NCI-H1930 (cell line): ENCODE measurements around the gene GMDS.
"Not testable (repeated sequence)": the region's sequence is repeated elsewhere in the genome, so short reads cannot be mapped to it uniquely, and the experiment has no call there.

ENCODE experiments used
- DNase-seq, 2 experiments: peaks; one replicate each; lab custom pipeline; 2025; lab: John Stamatoyannopoulos, UW

The GMDS gene

GRCh38 chr6:1770968-1771723 lies 474.3 kb downstream of the GMDS start:
- peak in 1 of 2 experiments; percentile 42 for DNase-seq

- DNase-seq: no peak
These were observed 475.0 kb downstream of the GMDS start for GRCh38 chr6:1770435-1770843.

DNA sequence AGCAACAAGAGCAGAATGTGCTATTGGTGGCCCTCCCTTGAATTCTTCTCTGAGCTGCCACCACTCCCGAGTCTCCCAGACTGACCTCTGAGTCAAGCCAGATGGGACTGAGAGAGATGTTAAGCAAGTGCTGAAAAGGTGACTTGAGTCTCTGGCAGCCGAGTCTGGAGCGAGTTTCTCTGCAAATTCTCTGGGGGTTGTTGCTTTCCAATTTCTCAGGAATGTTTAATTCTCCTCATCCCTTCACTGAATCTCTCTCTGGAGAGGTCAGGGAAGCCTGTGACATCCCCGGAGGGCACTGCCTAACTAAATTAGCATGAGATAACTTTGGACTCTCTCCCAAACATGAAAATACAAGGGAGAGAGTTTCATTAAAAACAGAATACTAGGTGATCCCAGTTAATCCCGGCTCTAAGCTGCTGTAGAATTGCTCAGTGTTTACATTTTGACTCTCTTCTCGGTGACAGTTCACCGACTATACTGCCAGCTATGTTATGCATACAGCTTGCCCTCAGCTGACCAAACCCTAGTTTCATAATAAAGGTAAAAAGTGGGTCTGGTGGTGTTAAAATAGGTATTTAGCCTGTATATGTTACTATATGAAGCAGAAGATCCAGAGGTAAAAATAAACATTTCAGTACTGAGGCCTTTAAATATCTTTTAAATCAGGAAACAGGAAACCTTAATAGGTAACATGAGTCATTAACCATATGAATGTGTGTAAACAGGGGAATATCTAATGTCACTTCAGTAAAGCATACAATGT lies 477.7 kb downstream of the GMDS start:
- no peak for DNase-seq

DNA sequence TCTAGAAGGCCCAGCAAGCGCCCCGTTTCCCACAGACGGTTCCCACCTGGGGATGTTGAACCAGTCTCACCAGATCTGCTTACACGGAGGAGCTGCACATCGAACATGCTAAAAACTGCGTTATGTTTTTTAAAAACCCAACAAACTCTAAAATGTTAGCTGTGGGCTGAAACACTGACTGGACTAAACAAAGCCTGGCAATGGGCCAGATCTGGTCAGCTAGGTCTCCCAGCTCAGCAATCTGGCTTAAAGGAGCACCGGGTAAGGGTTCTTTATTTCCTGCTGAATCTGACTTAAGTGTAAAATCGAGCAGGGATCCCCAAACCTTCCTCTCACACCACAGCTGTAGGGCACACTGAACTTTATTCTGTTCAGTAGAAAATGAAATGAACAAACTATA lies 478.8 kb downstream of the GMDS start:
- DNase-seq: no peak

- DNase-seq: no peak
These were observed 480.1 kb downstream of the GMDS start for GRCh38 chr6:1765160-1765903.

DNA sequence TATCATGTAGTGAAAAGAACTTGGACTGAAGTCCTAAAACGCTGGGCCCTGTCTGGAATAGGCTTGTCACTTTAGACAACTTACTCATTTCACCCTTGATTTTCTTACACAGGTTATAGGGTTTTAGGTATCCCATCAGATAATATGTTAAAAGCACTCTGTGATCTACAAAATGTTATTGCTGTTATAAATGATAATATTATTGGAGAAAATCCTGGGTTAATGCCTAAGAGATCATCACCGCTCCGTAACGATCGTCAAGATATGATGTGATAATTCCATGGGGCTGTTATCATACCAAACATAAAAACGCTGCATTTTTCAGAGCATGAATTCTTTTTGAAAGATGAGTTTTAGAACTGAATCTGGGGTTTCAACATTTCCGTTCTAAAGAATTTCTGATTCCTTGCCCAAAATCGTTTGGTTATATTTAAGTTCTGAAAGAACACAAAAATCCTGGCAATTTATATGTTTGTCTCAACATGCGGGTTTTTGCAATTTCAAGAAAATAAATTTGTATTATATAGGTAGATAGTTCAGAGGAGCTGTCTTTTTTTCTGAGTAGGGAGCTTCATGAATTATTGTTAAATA lies 480.9 kb downstream of the GMDS start:
- DNase-seq: no peak

GRCh38 chr6:1763404-1763803 lies 482.0 kb downstream of the GMDS start:
- no peak for DNase-seq

DNA sequence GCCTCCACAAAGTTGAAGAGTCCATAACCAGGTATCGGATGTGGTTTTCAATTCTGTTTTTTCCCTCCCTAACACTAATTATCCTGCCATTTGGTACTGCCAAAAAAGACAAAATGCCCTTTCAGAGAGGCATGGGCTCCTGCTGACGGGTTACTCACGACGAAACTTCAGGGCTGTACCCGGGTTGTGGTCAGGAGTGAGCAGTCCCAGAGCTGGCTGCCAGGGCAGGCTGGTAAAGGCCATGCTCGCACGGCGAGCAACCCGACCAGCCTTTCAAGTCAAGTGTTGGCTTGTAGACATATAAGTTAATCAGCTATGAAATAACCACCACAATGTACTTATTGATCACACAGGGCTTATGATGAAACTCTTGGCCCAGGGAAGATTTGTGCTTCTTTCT lies 483.2 kb downstream of the GMDS start:
- no peak for DNase-seq

DNA sequence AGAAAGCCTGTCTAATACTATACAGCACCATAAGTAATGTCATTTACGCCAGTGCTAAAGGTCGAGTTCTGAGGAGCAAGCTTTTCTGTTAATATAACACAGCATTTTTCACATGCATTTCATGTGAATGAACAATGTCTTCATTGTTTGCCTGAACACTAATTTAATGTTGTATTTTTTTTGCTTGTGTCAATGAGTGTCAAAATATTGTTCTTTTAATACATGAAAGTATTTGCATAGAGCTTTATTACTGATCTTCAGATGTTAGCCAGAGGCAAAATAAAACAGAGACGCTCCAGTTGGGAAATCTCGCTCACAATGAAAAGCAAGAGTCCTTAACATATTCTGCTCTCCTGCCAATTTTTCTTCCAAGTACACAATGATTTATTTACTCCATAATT lies 483.9 kb downstream of the GMDS start:
- DNase-seq: peak in 1 of 2 experiments; percentile 57

DNA sequence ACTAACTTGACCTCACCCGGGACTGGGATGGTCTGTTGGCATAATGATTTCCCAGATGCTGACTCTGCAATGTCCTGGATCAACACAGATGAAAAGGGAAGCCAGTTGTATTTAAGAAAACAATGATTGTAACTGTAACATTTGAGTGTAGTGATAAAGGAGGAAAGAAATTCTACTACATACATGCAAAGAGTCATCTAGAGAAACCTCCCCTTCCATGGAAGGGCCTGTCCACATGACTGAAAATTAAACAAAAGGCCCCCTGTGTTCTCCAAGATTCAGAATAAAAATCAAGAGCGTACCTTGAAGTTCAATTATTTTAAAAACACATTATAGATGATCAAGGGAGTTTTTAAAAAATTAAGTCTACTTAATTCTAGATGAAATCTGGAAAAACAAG lies 484.5 kb downstream of the GMDS start:
- DNase-seq: no peak

DNA sequence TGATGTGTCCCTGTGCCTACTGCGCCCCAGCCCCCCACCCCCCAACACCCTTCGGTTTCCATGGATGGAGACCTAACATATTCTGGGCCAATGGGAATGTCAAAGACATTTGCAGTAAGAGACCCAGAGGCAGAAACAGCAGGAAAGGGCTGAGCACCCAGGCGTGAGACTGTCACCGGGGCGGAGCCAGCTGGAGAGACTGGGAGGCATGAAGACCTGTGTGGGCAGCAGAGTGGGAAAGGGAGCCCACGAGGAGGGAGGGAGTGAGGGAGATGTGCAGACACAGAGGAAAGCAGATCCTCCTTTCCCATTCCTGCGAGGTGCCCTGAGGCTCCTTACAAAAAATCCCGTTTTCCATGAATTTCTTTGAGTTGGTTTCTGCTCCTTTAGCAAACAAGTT lies 485.5 kb downstream of the GMDS start:
- DNase-seq: no peak

DNA sequence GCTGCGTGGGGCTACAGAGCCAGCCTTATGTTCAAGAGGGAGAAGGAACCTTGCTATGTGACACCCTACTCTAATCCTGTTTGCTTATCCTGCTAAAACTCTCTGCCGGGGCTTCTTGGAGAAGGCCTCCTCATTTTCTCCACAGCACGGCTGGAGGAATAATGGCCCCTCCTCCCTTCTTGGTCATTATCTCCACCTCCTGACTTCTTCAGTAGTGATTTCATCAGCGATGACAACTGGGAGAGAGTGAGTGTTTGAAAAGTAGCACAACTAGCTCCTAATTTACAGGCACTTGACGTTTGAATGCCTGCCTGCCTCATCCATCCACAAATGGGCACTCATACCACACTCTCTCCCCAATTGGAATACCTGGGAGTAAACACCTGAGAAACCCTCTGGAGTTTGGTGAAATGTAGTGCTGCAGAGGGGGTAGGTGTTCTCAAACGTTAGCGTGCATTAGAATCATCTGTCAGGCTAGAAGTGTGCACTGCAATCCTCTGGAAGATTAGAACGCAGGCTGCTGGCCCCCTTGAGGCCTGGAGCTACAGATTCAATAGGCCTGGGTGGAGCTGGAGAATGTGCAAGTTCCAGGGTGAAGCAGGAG lies 487.2 kb downstream of the GMDS start:
- DNase-seq: no peak

GRCh38 chr6:1757131-1757530 lies 488.3 kb downstream of the GMDS start:
- DNase-seq: no peak

GRCh38 chr6:1756472-1757129 lies 488.8 kb downstream of the GMDS start:
- no peak for DNase-seq

GRCh38 chr6:1751063-1751462 lies 494.3 kb downstream of the GMDS start:
- DNase-seq: not testable (repeated sequence)

- DNase-seq: no peak
These were observed 496.4 kb downstream of the GMDS start for GRCh38 chr6:1749041-1749440.

GRCh38 chr6:1747531-1747930 lies 497.9 kb downstream of the GMDS start:
- no peak for DNase-seq

DNA sequence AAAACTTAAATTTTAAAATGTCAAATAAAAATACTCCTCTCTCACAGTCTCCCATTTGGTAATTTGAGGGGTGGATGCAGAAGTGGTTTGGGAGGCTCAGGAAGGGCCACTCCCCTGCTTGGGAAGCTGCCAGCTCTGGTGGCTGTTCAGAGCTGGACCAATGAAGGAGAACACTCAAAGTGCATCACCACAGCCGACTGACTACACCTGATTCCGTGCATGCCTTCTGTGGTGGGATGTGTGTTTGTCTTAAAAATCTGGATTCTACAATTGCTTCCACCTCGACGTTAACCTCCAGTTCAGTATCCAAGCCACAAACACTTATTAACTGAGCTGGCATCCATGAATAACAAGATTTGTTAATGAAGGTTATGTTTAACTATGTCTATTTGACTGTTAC lies 498.4 kb downstream of the GMDS start:
- DNase-seq: no peak

DNA sequence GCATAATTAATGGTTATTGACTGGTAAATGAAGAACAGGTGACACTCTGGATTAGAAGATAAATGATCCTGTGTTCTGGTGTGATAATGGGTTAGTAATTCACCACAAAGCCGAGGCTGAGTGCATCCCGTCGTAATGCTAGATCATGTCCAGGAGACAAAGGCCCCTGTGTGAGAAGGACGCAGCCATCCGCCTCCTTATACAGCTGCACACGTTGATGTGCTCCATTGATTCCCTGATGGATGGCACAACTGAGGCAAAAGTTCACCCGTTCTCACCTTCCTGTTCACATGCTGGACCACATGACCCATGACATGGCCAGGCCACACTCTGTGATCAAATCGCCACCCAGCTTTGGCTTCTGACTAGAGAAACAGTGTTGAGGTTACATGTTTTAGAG lies 499.6 kb downstream of the GMDS start:
- no peak for DNase-seq

DNA sequence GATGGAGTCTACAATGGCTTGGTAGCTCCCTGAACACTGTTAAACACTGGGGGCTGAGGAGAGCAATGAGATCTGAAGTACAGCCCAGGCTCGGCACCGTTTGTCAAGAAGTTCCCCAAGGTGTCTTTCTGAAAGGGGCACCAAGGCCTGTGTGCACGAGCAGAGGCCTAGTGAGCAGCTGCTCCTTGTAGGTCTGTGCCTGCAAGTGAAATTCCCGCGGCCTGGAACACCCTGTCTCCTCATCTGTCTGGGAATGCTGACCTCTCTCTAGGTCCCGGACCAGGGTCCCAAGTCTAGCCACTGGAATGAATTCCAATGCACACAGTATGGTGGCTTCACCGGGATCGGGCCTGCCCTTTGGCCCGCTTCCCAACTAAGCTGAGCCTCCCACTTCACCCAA lies 500.9 kb downstream of the GMDS start:
- no peak for DNase-seq

GRCh38 chr6:1739680-1740079 lies 505.7 kb downstream of the GMDS start:
- no peak for DNase-seq
